HepG2 (cell line): Measurements from ENCODE around the gene CENPB. TPM values are rescaled to one million over a fixed set of nuclear protein-coding genes. Genes with fewer than 3 reads are reported as not detected.

Source experiments
- ATAC-seq: fragments of 200-7000 bp; cut with Tn5 transposase; 3 replicates; pipeline ENCODE4 v1.9.1; 2020; ENCODE audit warnings: mild to moderate bottlenecking, moderate library complexity
- Bru-seq: library from RNA; stranded (reverse); fragments of 400-500 nt; gene quantifications from one replicate; lab custom pipeline; 2021; lab: Mats Ljungman, UMichigan
- BruChase-seq, 2 experiments: library from RNA; stranded (reverse); fragments of 400-500 nt; gene quantifications; one replicate each; lab custom pipeline; 2021; lab: Mats Ljungman, UMichigan
- BruUV-seq: library from RNA; stranded (reverse); fragments of 400-500 nt; replicated peaks from 2 replicates; lab custom pipeline; 2021; lab: Mats Ljungman, UMichigan
- CTCF ChIA-PET: fragments of 300-600 bp; formaldehyde crosslinking; extraction: SDS; loops from one replicate; lab custom pipeline; 2021; ENCODE audit warnings: low total read pairs, inconsistent platforms, low intra/inter-chr PET ratio; lab: Yijun Ruan, JAX
- POLR2A ChIA-PET: fragments of 350-600 bp; sonication (Branson Sonifier 250); formaldehyde crosslinking; loops from one replicate; lab custom pipeline; 2020; ENCODE audit warnings: antibody characterized with exemption, inconsistent platforms; lab: Yijun Ruan, JAX
- DNase-seq: peaks from one replicate; pipeline ENCODE4 v3.0.0-alpha.2; 2015; ENCODE audit warnings: low spot score
- FAIRE-seq: peaks from 3 replicates; lab custom pipeline; 2011; peaks lifted over from hg19 to GRCh38; lab: Jason Lieb, UNC
- H2AFZ ChIP-seq: one replicate; pipeline ENCODE4 v1.6.1; 2011; ENCODE audit warnings: low read length, inconsistent platforms
- H3K27ac ChIP-seq: fragments of 300-600 bp; 3 replicates; pipeline ENCODE4 v1.8.0; 2011; ENCODE audit warnings: mixed run types, mild to moderate bottlenecking, mixed read lengths, low read length, inconsistent platforms; ENCODE audit not compliant: insufficient read depth; ENCODE audit errors: extremely low read length
- H3K27me3 ChIP-seq, 2 experiments: fragments of 200-600 bp in 1 of 2; 2 replicates in 1 of 2; 3 replicates in 1 of 2; pipeline versions ENCODE4 v1.6.0 to v1.8.0; 2011; ENCODE audit warnings: low read length in 2 of 2, mild to moderate bottlenecking in 2 of 2, moderate library complexity in 2 of 2, inconsistent platforms in 1 of 2; ENCODE audit not compliant: insufficient read depth in 2 of 2, control insufficient read depth in 1 of 2
- H3K36me3 ChIP-seq, 2 experiments: fragments of 200-600 bp in 1 of 2; replicated peaks in 1 of 2; 2 replicates in 1 of 2; 3 replicates in 1 of 2; pipeline versions ENCODE4 v1.5.1 to v1.8.0; 2011; ENCODE audit warnings: low read length in 2 of 2, inconsistent platforms in 1 of 2; ENCODE audit not compliant: insufficient read depth in 2 of 2, control insufficient read depth in 1 of 2
- H3K4me1 ChIP-seq: 2 replicates; pipeline ENCODE4 v1.5.1; 2012; ENCODE audit warnings: low read length, inconsistent platforms; ENCODE audit not compliant: insufficient read depth
- H3K4me2 ChIP-seq: 2 replicates; pipeline ENCODE4 v1.6.0; 2011; ENCODE audit warnings: low read depth, low read length, inconsistent platforms
- H3K4me3 ChIP-seq, 3 experiments: fragments of 200-600 bp in 1 of 3; sonication (generic), shearing (Covaris generic) in 1 of 3; replicated peaks in 1 of 3; 2 replicates each; pipeline ENCODE4 v1.5.1; 2011 to 2016; ENCODE audit warnings: low read length in 3 of 3, inconsistent platforms in 2 of 3, low read depth in 2 of 3, mild to moderate bottlenecking in 2 of 3, control low read depth in 1 of 3, mixed read lengths in 1 of 3; ENCODE audit not compliant: insufficient read depth in 1 of 3
- H3K79me2 ChIP-seq: one replicate; pipeline ENCODE4 v1.6.1; 2011; ENCODE audit warnings: low read length, inconsistent platforms; ENCODE audit not compliant: insufficient read depth
- H3K9ac ChIP-seq: 2 replicates; pipeline ENCODE4 v1.6.0; 2011; ENCODE audit warnings: mild to moderate bottlenecking, low read depth, low read length, inconsistent platforms; ENCODE audit not compliant: insufficient read depth
- H3K9me3 ChIP-seq: 2 replicates; pipeline ENCODE4 v1.5.1; 2012; ENCODE audit warnings: mild to moderate bottlenecking, low read length
- H4K20me1 ChIP-seq: 2 replicates; pipeline ENCODE4 v1.6.0; 2011; ENCODE audit warnings: inconsistent platforms, mild to moderate bottlenecking, low read length, moderate library complexity; ENCODE audit not compliant: insufficient read depth
- ARID3A ChIP-seq: IDR thresholded peaks from 2 replicates; pipeline ENCODE4 v1.6.1; 2012; ENCODE audit warnings: low read depth, low read length, improper control_type of control experiment
- GPN1 ChIP-seq: sonication (generic); formaldehyde crosslinking; IDR thresholded peaks from 2 replicates; pipeline ENCODE4 v1.5.1; 2020; ENCODE audit warnings: missing genetic modification reagents, borderline replicate concordance
- HMG20B ChIP-seq: conservative IDR thresholded peaks from 2 replicates; pipeline ENCODE4 v1.6.1; 2016; ENCODE audit warnings: missing genetic modification reagents, missing compliant biosample characterization
- IKZF1 ChIP-seq: fragments of 450-650 bp; IDR thresholded peaks from 2 replicates; pipeline ENCODE4 v1.7.1; 2016
- JUNB ChIP-seq: sonication (generic); formaldehyde crosslinking; IDR thresholded peaks from 2 replicates; pipeline ENCODE4 v1.8.0; 2022; ENCODE audit warnings: missing genetic modification reagents, mild to moderate bottlenecking, borderline replicate concordance
- LBX2 ChIP-seq: sonication (generic); formaldehyde crosslinking; IDR thresholded peaks from 2 replicates; pipeline ENCODE4 v1.5.0; 2020; ENCODE audit warnings: missing genetic modification reagents, mild to moderate bottlenecking, borderline replicate concordance
- NFE2L2 ChIP-seq: fragments of 150-350 bp; IDR thresholded peaks from 2 replicates; pipeline ENCODE4 v1.6.1; 2014; ENCODE audit warnings: low read length
- NR2F6 ChIP-seq, 2 experiments: IDR thresholded peaks; 2 replicates each; pipeline ENCODE4 v1.6.1; 2016; ENCODE audit warnings: antibody characterized with exemption in 1 of 2, mild to moderate bottlenecking in 1 of 2
- PRMT3 ChIP-seq: sonication (generic); formaldehyde crosslinking; IDR thresholded peaks from 2 replicates; pipeline ENCODE4 v1.8.1; 2022; ENCODE audit warnings: low read depth, mild to moderate bottlenecking, moderate library complexity, missing genetic modification reagents, borderline replicate concordance
- RFXANK ChIP-seq: IDR thresholded peaks from 2 replicates; pipeline ENCODE4 v1.6.1; 2016
- ZBTB37 ChIP-seq: sonication (generic); formaldehyde crosslinking; IDR thresholded peaks from 2 replicates; pipeline ENCODE4 v1.4.0; 2020; ENCODE audit warnings: mild to moderate bottlenecking, missing genetic modification reagents
- ZKSCAN5 ChIP-seq: sonication (generic); formaldehyde crosslinking; IDR thresholded peaks from 2 replicates; pipeline ENCODE4 v1.5.1; 2020; ENCODE audit warnings: mild to moderate bottlenecking, missing genetic modification reagents
- ZNF607 ChIP-seq: sonication (generic); formaldehyde crosslinking; IDR thresholded peaks from 2 replicates; pipeline ENCODE4 v1.5.1; 2020; ENCODE audit warnings: missing genetic modification reagents, mild to moderate bottlenecking, borderline replicate concordance
- ZNF737 ChIP-seq: sonication (generic); formaldehyde crosslinking; IDR thresholded peaks from 2 replicates; pipeline ENCODE4 v1.5.0; 2020; ENCODE audit warnings: missing genetic modification reagents, mild to moderate bottlenecking, borderline replicate concordance
- WGBS: methylation state at CpG from one replicate; pipeline ENCODE4 v1.1.6; 2017; ENCODE audit warnings: low lambda C conversion rate; 5-methylcytosine and 5-hydroxymethylcytosine counted together
- in situ Hi-C: cut with HindIII; loops from 2 replicates; pipeline ENCODE4 v1.10.0; 2017; ENCODE audit warnings: low pct_unique_long_range_greater_than_20kb; ENCODE audit not compliant: extremely low pct_ligation_motif_present
- intact Hi-C: fragments of 100-400 bp; cut with micrococcal nuclease; formaldehyde crosslinking; loops from one replicate; pipeline ENCODE4 v1.10.0; 2022; ENCODE audit not compliant: unreplicated experiment
- long read RNA-seq, 2 experiments: library from RNA in 1 of 2; library from polyadenylated mRNA in 1 of 2; stranded (forward) in 1 of 2; unstranded in 1 of 2; transcript quantifications; one replicate each; pipeline ENCODE4 v2.0.0, GENCODE V29; 2019 to 2022
- polyA minus RNA-seq, 3 experiments: library from RNA; depleted of rRNA, polyadenylated mRNA; stranded (reverse); fragments of >200 nt; gene quantifications; 2 replicates each; pipeline ENCODE4 v1.2.3, GENCODE V29; 2011; ENCODE audit warnings: low replicate concordance in 1 of 3
- polyA plus RNA-seq, 8 experiments: library from polyadenylated mRNA; depleted of rRNA in 3 of 8; stranded (reverse) in 7 of 8; unstranded in 1 of 8; fragments of >200 nt; fragmentation: Illumina TruSeq in 4 of 8; extraction: Trizol in 4 of 8; gene quantifications; 2 replicates each; pipeline versions ENCODE4 v1.2.1 to v1.2.3, GENCODE V29; 2011 to 2016; ENCODE audit warnings: low read depth in 4 of 8, missing spikeins in 1 of 8, mixed read lengths in 1 of 8; ENCODE audit not compliant: insufficient read depth in 1 of 8
- total RNA-seq, 5 experiments: library from RNA; depleted of rRNA; stranded (reverse); fragments of >200 nt; fragmentation: Illumina TruSeq; extraction: Trizol; gene quantifications; 2 replicates each; pipeline ENCODE4 v1.2.3, GENCODE V29; 2016; ENCODE audit warnings: low read depth in 1 of 5

Gene CENPB
- total RNA-seq (2016; rRNA removed; fragmentation: Illumina TruSeq; extraction: Trizol) (42.9 and 54.5 TPM in 2 replicates), polyA plus RNA-seq (2011; rRNA removed) (10.4 and 15.6 TPM in 2 replicates), polyA minus RNA-seq (2011; rRNA and poly(A)+ RNA removed; ENCODE audit: low replicate concordance) (40.5 and 51.2 TPM in 2 replicates), Bru-seq, nascent RNA (percentile 87 among the genes with signal in this experiment), BruChase-seq, experiment 1, labeled RNA remaining after a 6-hour chase (percentile 93 among the genes with signal in this experiment), BruChase-seq, experiment 2, labeled RNA remaining after a 2-hour chase (percentile 94 among the genes with signal in this experiment)
- 12.7 and 12.9 TPM in 2 replicates for total RNA-seq (2016; cell fraction: cytosol; rRNA removed; fragmentation: Illumina TruSeq; extraction: Trizol; ENCODE audit: low read depth)
- total RNA-seq (2016; cell fraction: insoluble cytoplasmic fraction; rRNA removed; fragmentation: Illumina TruSeq; extraction: Trizol), result 42.6 and 53.4 TPM in 2 replicates
- total RNA-seq (2016; cell fraction: membrane; rRNA removed; fragmentation: Illumina TruSeq; extraction: Trizol), result 44.1 and 47.1 TPM in 2 replicates
- total RNA-seq (2016; cell fraction: nucleus; rRNA removed; fragmentation: Illumina TruSeq; extraction: Trizol), result 22.9 and 28.9 TPM in 2 replicates
- 13.3 and 14.8 TPM in 2 replicates for polyA plus RNA-seq (2011; cell fraction: cytosol; rRNA removed)
- 19.0 and 20.4 TPM in 2 replicates for polyA plus RNA-seq (2011; cell fraction: nucleus; rRNA removed)
- polyA plus RNA-seq (2012), result 20.0 and 24.1 TPM in 2 replicates
- polyA plus RNA-seq (2016; cell fraction: cytosol; fragmentation: Illumina TruSeq; extraction: Trizol; ENCODE audit: low read depth), result 11.2 and 11.4 TPM in 2 replicates
- polyA plus RNA-seq (2016; cell fraction: insoluble cytoplasmic fraction; fragmentation: Illumina TruSeq; extraction: Trizol; ENCODE audit: low read depth), result 37.8 and 42.0 TPM in 2 replicates
- polyA plus RNA-seq (2016; cell fraction: membrane; fragmentation: Illumina TruSeq; extraction: Trizol; ENCODE audit: low read depth), result 28.4 and 33.6 TPM in 2 replicates
- polyA plus RNA-seq (2016; cell fraction: nucleus; fragmentation: Illumina TruSeq; extraction: Trizol; ENCODE audit: insufficient read depth, low read depth), result 36.6 and 38.3 TPM in 2 replicates
- 17.9 and 18.5 TPM in 2 replicates for polyA minus RNA-seq (2011; cell fraction: cytosol; rRNA and poly(A)+ RNA removed)
- polyA minus RNA-seq (2011; cell fraction: nucleus; rRNA and poly(A)+ RNA removed), result 16.0 and 16.7 TPM in 2 replicates
- long read RNA-seq, experiment 1, transcript CENPB-201 (1 exons, 2,840 nt), result major isoform, 8 of 8 reads
- long read RNA-seq, experiment 1, partial matches to known transcripts, result 0 of 8 reads
- long read RNA-seq, experiment 1, other reads (novel, unspliced or antisense), result 0 of 8 reads
- long read RNA-seq, experiment 2, transcript CENPB-201 (1 exons, 2,840 nt), result major isoform, 376 of 378 reads
- long read RNA-seq, experiment 2, partial matches to known transcripts, result 0 of 378 reads
- long read RNA-seq, experiment 2, other reads (novel, unspliced or antisense), result 2 of 378 reads

- Histone ChIP-seq H3K27ac (peak within 1 kb of the TSS; percentile 34), H3K4me1 (peaks cover 79% of the 10 kb centered on the region), H3K36me3 (no peaks in the 10 kb centered on the region), H3K9ac (peak within 1 kb of the TSS; percentile 82), H3K4me2 (peak within 1 kb of the TSS; percentile 94), H3K9me3 (no peaks in the 10 kb centered on the region), H3K4me3 (peak within 1 kb of the TSS; percentile 57 to 82 (median 82)), H4K20me1 (peaks cover 5% of the 10 kb centered on the region; the same call in 1 of the 2 replicates), H3K79me2 (peaks cover 9% of the 10 kb centered on the region), H2AFZ (peak within 1 kb of the TSS; percentile 75), H3K27me3 (peaks cover 0 to 18% of the 10 kb centered on the region in 2 experiments; a peak in 3 of 5 replicates)
- ATAC-seq, result peak; percentile 83
- WGBS, result 1% methylated on average over 66 of the region's 70 CpGs
- DNase-seq, result peak; percentile 83
- no peak for FAIRE-seq
- ChIA-PET POLR2A (interaction anchor here (1.0 to 10.4 kb wide), 14 partner anchors 9 to 297 kb away, joined by 3 to 134 read pairs (median 4); partner anchors contain the start of genes ADISSP, AP5S1 and CDC25B), CTCF (interaction anchor here (0.6 to 4.6 kb wide), 8 partner anchors 9 to 298 kb away, joined by 3 to 119 read pairs (median 4); partner anchors contain the start of genes AP5S1 and CDC25B)
- intact Hi-C loops, result loop anchor here (1.0 to 2.0 kb wide), 3 partner anchors 32 to 69 kb away; partner anchors contain the start of gene MAVS
- in situ Hi-C loops, result loop anchor here (5.0 kb wide), 1 partner anchor 61 kb away; the partner anchor contains the start of gene MAVS
- BruUV-seq, result no TSS peak
- TF ChIP-seq ARID3A (peak; percentile 33; the same call in 1 of the 2 replicates), ZNF607 (CRISPR knock-in tag) (no peak), ZBTB37 (CRISPR knock-in tag) (no peak), LBX2 (CRISPR knock-in tag) (no peak), IKZF1 (no peak), JUNB (CRISPR knock-in tag) (no peak), NR2F6 (IDR thresholded peaks at IDR 0.05) (no peak), NR2F6 (CRISPR knock-in tag; IDR thresholded peaks at IDR 0.05) (peak; percentile 51; the same call in 1 of the 2 replicates), RFXANK (CRISPR knock-in tag) (no peak), ZKSCAN5 (CRISPR knock-in tag) (no peak), GPN1 (CRISPR knock-in tag) (no peak; the same call in 1 of the 2 replicates), ZNF737 (CRISPR knock-in tag) (no peak), HMG20B (CRISPR knock-in tag) (no peak), NFE2L2 (no peak), PRMT3 (CRISPR knock-in tag) (no peak)
Measured at GRCh38 chr20:3786665-3787323, at the start of gene CENPB. Gene CENPB (minus strand): TSS chr20:3786740. CDS start chr20:3786483, 257 bp downstream.
